GM19328 (cell line): ENCODE measurements around the gene SMURF2.
"Not testable (repeated sequence)": the region's sequence is repeated elsewhere in the genome, so short reads cannot be mapped to it uniquely, and the experiment has no call there.

Experiments
- ATAC-seq: cut with Tn5 transposase; IDR thresholded peaks from one replicate; pipeline ENCODE4 v1.9.1; 2021; ENCODE audit warnings: mild to moderate bottlenecking, moderate library complexity; ENCODE audit not compliant: unreplicated experiment

The SMURF2 gene

GRCh38 chr17:64599187-64599676, 62.9 kb downstream of the SMURF2 start:
- no peak for ATAC-seq

- no peak for ATAC-seq
These were observed 63.4 kb downstream of the SMURF2 start for GRCh38 chr17:64598672-64599071.

- ATAC-seq = no peak
These were observed 65.1 kb downstream of the SMURF2 start for GRCh38 chr17:64596988-64597387.

GRCh38 chr17:64596439-64596838, 65.7 kb downstream of the SMURF2 start:
- ATAC-seq = no peak

- no peak for ATAC-seq
These were observed 70.2 kb downstream of the SMURF2 start for GRCh38 chr17:64591944-64592343.

- ATAC-seq = no peak
These were observed 77.0 kb downstream of the SMURF2 start for GRCh38 chr17:64585146-64585545.

GRCh38 chr17:64583038-64583437, 79.1 kb downstream of the SMURF2 start:
- no peak for ATAC-seq

- ATAC-seq = no peak
These were observed 81.5 kb downstream of the SMURF2 start for GRCh38 chr17:64580384-64581315.

- no peak for ATAC-seq
These were observed 82.2 kb downstream of the SMURF2 start for GRCh38 chr17:64579917-64580316.

- ATAC-seq = not testable (repeated sequence)
These were observed 85.1 kb downstream of the SMURF2 start for GRCh38 chr17:64577025-64577424.

- no peak for ATAC-seq
These were observed 86.7 kb downstream of the SMURF2 start for GRCh38 chr17:64575431-64575830.

GRCh38 chr17:64574646-64575045, 87.5 kb downstream of the SMURF2 start:
- no peak for ATAC-seq

- ATAC-seq = no peak
These were observed 88.9 kb downstream of the SMURF2 start for GRCh38 chr17:64573214-64573613.

GRCh38 chr17:64572682-64573154, 89.4 kb downstream of the SMURF2 start:
- no peak for ATAC-seq

GRCh38 chr17:64571746-64572145, 90.4 kb downstream of the SMURF2 start:
- ATAC-seq = no peak

- no peak for ATAC-seq
These were observed 96.5 kb downstream of the SMURF2 start for GRCh38 chr17:64565563-64565962.

GRCh38 chr17:64564098-64564497, 98.0 kb downstream of the SMURF2 start:
- ATAC-seq = no peak

GRCh38 chr17:64555281-64555680, 106.8 kb downstream of the SMURF2 start:
- ATAC-seq = no peak

- no peak for ATAC-seq
These were observed 108.0 kb downstream of the SMURF2 start for GRCh38 chr17:64554028-64554637.

- ATAC-seq = no peak
These were observed 110.6 kb downstream of the SMURF2 start for GRCh38 chr17:64551461-64551860.

GRCh38 chr17:64547319-64547718, 114.8 kb downstream of the SMURF2 start:
- no peak for ATAC-seq

GRCh38 chr17:64546716-64547115, 115.4 kb downstream of the SMURF2 start:
- no peak for ATAC-seq
